GM19328 (cell line): ENCODE data around the gene HJURP.
"Not testable (repeated sequence)": the region's sequence is repeated elsewhere in the genome, so short reads cannot be mapped to it uniquely, and the experiment has no call there.

Experiments
- ATAC-seq: cut with Tn5 transposase; IDR thresholded peaks from one replicate; pipeline ENCODE4 v1.9.1; 2021; ENCODE audit warnings: mild to moderate bottlenecking, moderate library complexity; ENCODE audit not compliant: unreplicated experiment

HJURP gene

GRCh38 chr2:233854241-233854981, at the start of gene HJURP:
Gene HJURP, minus strand, starts transcription at chr2:233854535. Its CDS starts 35 bp downstream, at chr2:233854500.
- peak; percentile 92 for ATAC-seq

- no peak for ATAC-seq
Measured at GRCh38 chr2:233901884-233902283, 47.5 kb upstream of the HJURP start.

- no peak for ATAC-seq
Measured at GRCh38 chr2:233901367-233901766, 47.0 kb upstream of the HJURP start.

GRCh38 chr2:233896253-233896652, 41.9 kb upstream of the HJURP start:
- ATAC-seq: not testable (repeated sequence)

- ATAC-seq: no peak
Measured at GRCh38 chr2:233892793-233893192, 38.5 kb upstream of the HJURP start.

- no peak for ATAC-seq
Measured at GRCh38 chr2:233882353-233882752, 28.0 kb upstream of the HJURP start.

- ATAC-seq: not testable (repeated sequence)
Measured at GRCh38 chr2:233872125-233872524, 17.8 kb upstream of the HJURP start.

- no peak for ATAC-seq
Measured at GRCh38 chr2:233871432-233871831, 17.1 kb upstream of the HJURP start.

GRCh38 chr2:233867993-233868532, 13.7 kb upstream of the HJURP start, which contains the start of gene MSL3B:
Gene MSL3B, minus strand, starts transcription at chr2:233868386.
- ATAC-seq: no peak

GRCh38 chr2:233866479-233866878, 12.1 kb upstream of the HJURP start:
- ATAC-seq: no peak

GRCh38 chr2:233865838-233866237, 11.5 kb upstream of the HJURP start:
- ATAC-seq: no peak

- ATAC-seq: no peak
Measured at GRCh38 chr2:233862261-233862768, 8.0 kb upstream of the HJURP start.

- ATAC-seq: no peak
Measured at GRCh38 chr2:233858331-233858730, 4.0 kb upstream of the HJURP start.

- ATAC-seq: no peak
Measured at GRCh38 chr2:233857511-233858141, 3.3 kb upstream of the HJURP start.

- no peak for ATAC-seq
Measured at GRCh38 chr2:233856184-233856583, 1.8 kb upstream of the HJURP start.

GRCh38 chr2:233855345-233855744, 1.0 kb upstream of the HJURP start:
- no peak for ATAC-seq

- ATAC-seq: no peak
Measured at GRCh38 chr2:233853883-233854240, 473 bp downstream of the HJURP start.

GRCh38 chr2:233853353-233853752, 982 bp downstream of the HJURP start:
- ATAC-seq: no peak

GRCh38 chr2:233852056-233852455, 2.3 kb downstream of the HJURP start:
- no peak for ATAC-seq

- ATAC-seq: no peak
Measured at GRCh38 chr2:233851169-233851568, 3.2 kb downstream of the HJURP start.

- no peak for ATAC-seq
Measured at GRCh38 chr2:233850745-233851144, 3.6 kb downstream of the HJURP start.
